ENCODE results near the gene COL9A3. TPM values are rescaled to one million over a fixed set of nuclear protein-coding genes. Genes with fewer than 3 reads are reported as not detected.

COL9A3 gene
- polyA plus RNA-seq (2012; ENCODE audit: missing spikeins) = 0.66 TPM

DNA sequence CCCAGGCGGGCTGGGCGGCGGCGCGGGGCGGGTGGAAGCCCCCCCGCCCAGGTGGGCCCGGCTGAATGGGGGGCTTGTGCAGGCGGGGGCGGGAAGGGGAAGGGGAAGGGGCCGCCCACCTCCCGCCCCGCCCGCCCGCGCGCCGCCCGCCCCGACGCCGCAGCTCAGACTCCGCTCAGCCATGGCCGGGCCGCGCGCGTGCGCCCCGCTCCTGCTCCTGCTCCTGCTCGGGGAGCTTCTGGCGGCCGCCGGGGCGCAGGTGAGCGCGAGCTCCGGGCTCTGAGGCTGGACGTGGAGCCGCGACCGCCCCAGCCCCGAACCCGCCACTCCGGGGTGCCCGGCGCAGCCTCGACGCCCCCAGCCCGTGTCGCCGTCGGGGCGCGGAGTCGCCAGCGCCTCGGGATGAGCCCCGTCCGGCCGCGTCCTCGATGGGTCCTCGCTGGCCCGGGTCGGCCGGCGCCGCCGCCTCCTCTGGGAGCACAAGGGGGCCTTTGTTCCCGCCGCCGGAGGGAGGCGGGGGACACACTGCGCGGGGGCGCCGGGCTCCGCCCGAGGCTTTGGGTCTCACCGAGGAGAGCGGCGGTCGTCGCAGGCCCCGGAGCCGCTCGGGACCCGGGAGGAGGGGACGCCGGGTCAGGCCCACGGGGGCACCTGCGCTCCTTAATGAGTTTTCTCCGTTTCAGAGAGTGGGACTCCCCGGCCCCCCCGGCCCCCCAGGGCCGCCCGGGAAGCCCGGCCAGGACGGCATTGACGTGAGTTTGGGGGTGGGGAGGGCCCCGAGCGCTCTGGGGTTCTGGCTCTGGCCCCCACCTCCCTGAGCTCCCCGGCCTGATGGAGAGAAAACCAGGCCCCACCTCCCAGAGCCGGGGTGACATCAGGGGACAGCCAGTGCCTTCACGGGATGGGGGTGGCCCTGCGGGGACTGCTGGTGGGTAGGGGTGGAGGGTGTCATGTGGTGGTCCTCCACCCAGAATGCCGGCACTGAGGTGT is at the start of gene COL9A3:
COL9A3 (plus strand) TSS at position 167 of the 990 bp plus-strand sequence; CDS start at position 182, 15 bp downstream.
- DNase-seq (ENCODE audit: insufficient read length) = no peak
- no peak for TF ChIP-seq POLR2A (IDR thresholded peaks at IDR 0.05; ENCODE audit: low read depth, low read length)
- TF ChIP-seq POLR2AphosphoS5 (IDR thresholded peaks at IDR 0.05; ENCODE audit: low read depth, low read length) = no peak
- no peak for TF ChIP-seq TAF1 (IDR thresholded peaks at IDR 0.05; ENCODE audit: borderline replicate concordance, low read depth, low read length)
- FAIRE-seq = no peak

GRCh38 chr20:62768234-62768546 is 48.7 kb upstream of the COL9A3 start:
- no peak for TF ChIP-seq POLR2AphosphoS5 (IDR thresholded peaks at IDR 0.05; ENCODE audit: low read depth, low read length)
- TF ChIP-seq POLR2A (IDR thresholded peaks at IDR 0.05; ENCODE audit: low read depth, low read length) = no peak
- TF ChIP-seq TAF1 (IDR thresholded peaks at IDR 0.05; ENCODE audit: borderline replicate concordance, low read depth, low read length) = no peak
- no peak for FAIRE-seq
- DNase-seq (ENCODE audit: insufficient read length) = no peak

GRCh38 chr20:62768551-62769287 is 48.1 kb upstream of the COL9A3 start:
- FAIRE-seq = no peak
- DNase-seq (ENCODE audit: insufficient read length) = no peak
- TF ChIP-seq TAF1 (IDR thresholded peaks at IDR 0.05; ENCODE audit: borderline replicate concordance, low read depth, low read length) (no peak), POLR2A (IDR thresholded peaks at IDR 0.05; ENCODE audit: low read depth, low read length) (no peak), POLR2AphosphoS5 (IDR thresholded peaks at IDR 0.05; ENCODE audit: low read depth, low read length) (no peak)

DNA sequence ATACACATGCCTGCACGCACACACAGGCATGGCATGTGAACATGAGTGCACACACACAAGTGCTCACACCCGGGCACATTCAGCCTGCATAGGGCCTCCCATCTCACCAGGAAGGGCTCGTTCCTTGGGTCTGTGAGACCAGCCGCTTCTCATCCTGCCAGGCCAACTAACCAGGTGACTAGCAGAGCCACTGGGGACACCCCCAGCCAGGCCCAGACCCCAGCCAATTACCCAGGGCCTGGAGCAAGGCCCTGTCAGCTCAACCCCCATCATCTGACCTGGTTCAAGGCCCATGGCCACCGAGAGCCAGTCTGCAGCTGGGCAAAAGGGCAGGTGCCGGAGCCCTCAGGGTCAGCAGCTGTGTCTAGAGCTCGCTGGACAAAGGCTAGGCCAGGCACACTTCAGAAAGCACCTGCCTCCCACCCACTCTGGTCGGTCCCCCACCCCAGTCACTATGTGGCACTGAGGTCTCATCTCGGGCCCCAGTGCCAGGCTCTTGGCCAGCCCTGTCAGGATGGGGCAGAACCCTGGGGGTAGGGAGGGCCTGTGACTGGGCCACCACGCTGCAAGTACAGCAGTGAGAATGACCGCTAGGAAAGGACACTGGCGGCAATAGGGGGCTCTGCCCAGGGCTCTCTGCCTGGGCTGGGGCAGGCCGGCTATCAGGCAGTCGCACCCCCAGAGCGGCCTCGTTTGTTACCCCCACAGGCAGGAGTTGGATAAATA is 47.3 kb upstream of the COL9A3 start:
- DNase-seq (ENCODE audit: insufficient read length) (no peak), FAIRE-seq (no peak)
- no peak for TF ChIP-seq POLR2AphosphoS5 (IDR thresholded peaks at IDR 0.05; ENCODE audit: low read depth, low read length)
- no peak for TF ChIP-seq TAF1 (IDR thresholded peaks at IDR 0.05; ENCODE audit: borderline replicate concordance, low read depth, low read length)
- no peak for TF ChIP-seq POLR2A (IDR thresholded peaks at IDR 0.05; ENCODE audit: low read depth, low read length)

DNA sequence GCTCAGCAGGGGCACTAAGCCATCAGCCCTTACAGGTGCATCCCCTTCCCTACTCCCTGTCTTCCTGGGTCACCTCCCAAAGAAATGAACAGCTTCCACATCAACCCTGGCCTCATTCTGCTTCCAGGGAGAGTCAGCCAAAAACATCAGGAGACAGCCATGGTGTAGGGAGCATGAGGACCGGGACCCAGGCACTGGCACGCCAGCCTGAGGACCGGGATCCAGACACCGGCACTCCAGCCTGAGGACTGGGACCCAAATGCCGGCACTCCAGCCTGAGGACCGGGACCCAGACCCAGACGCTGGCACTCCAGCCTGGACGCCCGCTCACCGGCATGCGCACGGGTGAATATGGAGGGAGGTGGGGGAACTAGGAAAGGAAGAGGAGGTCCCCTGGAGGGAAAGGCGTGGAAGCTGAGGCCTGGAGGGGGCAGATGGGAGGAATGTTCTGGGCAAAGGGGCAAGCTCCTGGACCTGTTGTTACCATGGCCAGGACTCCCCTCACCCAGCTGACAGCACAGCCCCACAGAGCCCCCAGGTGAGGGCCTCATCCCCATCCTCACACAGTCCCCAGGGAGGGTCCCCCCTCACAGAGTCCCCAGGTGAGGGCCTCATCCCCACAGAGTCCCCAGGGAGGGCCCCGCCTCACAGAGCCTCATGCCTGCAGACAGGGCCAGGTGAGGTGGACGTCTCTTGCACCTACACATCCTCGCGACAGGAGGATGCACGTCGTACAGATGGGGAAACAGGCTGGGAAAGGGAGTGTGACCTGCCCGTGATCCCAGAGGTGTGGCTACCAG is 46.5 kb upstream of the COL9A3 start:
- TF ChIP-seq TAF1 (IDR thresholded peaks at IDR 0.05; ENCODE audit: borderline replicate concordance, low read depth, low read length) (no peak), POLR2A (IDR thresholded peaks at IDR 0.05; ENCODE audit: low read depth, low read length) (no peak), POLR2AphosphoS5 (IDR thresholded peaks at IDR 0.05; ENCODE audit: low read depth, low read length) (no peak)
- no peak for FAIRE-seq

DNA sequence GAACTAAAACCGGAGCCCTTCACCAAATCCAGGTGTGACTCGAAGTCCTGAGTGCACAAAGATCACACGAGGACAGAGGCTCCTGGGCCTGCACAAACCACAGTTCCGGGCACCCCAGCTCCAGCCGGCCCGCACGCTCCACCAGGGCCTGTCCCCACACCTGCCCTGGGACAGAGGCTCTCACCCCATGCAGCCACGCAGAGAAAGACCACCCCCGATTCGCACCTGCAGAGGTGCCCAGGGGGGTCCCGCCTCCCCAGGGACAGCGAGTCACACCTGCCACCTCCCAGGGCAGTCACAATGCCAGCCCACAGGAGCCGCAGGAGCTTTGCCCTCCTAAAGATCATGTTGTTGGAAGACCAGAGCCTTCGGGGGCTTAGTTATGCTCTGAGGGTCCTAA is 45.9 kb upstream of the COL9A3 start:
- no peak for TF ChIP-seq TAF1 (IDR thresholded peaks at IDR 0.05; ENCODE audit: borderline replicate concordance, low read depth, low read length)
- no peak for TF ChIP-seq POLR2A (IDR thresholded peaks at IDR 0.05; ENCODE audit: low read depth, low read length)
- TF ChIP-seq POLR2AphosphoS5 (IDR thresholded peaks at IDR 0.05; ENCODE audit: low read depth, low read length) = no peak
- FAIRE-seq (no peak), DNase-seq (ENCODE audit: insufficient read length) (no peak)

More for the DNA sequence above, 46.5 kb upstream of the COL9A3 start:
- DNase-seq (ENCODE audit: insufficient read length) = no peak

GRCh38 chr20:62771396-62772102 is 45.3 kb upstream of the COL9A3 start:
- no peak for TF ChIP-seq POLR2AphosphoS5 (IDR thresholded peaks at IDR 0.05; ENCODE audit: low read depth, low read length)
- no peak for TF ChIP-seq POLR2A (IDR thresholded peaks at IDR 0.05; ENCODE audit: low read depth, low read length)
- no peak for TF ChIP-seq TAF1 (IDR thresholded peaks at IDR 0.05; ENCODE audit: borderline replicate concordance, low read depth, low read length)
- no peak for DNase-seq (ENCODE audit: insufficient read length)
- FAIRE-seq = no peak

DNA sequence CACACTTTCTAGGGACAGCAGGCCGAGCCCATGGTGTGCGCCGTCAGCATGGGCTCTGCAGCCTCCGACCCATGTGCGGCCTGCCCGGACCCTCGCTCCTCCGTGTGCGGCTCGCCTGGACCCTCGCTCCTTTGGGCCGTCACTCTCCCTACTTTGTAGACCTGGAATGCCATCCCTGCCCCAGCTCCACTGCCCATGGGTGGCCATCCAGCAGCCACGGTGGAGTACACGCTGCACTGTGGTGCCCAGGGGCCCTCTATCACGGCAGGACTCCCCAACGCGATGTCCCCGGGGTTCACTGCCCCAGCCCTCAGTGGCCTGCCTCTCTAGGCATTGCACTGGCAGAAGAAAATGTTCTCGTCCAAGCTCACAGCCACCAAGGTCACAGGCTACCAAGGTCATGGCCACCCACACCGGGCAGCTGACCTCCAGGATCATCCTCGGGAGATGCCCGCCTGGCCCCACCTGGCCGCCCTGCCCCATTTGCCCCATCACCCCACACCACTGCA is 44.7 kb upstream of the COL9A3 start:
- no peak for DNase-seq (ENCODE audit: insufficient read length)
- no peak for FAIRE-seq
- no peak for TF ChIP-seq POLR2A (IDR thresholded peaks at IDR 0.05; ENCODE audit: low read depth, low read length)
- no peak for TF ChIP-seq TAF1 (IDR thresholded peaks at IDR 0.05; ENCODE audit: borderline replicate concordance, low read depth, low read length)
- no peak for TF ChIP-seq POLR2AphosphoS5 (IDR thresholded peaks at IDR 0.05; ENCODE audit: low read depth, low read length)

- TF ChIP-seq POLR2A (IDR thresholded peaks at IDR 0.05; ENCODE audit: low read depth, low read length) (no peak), TAF1 (IDR thresholded peaks at IDR 0.05; ENCODE audit: borderline replicate concordance, low read depth, low read length) (no peak), POLR2AphosphoS5 (IDR thresholded peaks at IDR 0.05; ENCODE audit: low read depth, low read length) (no peak)
- no peak for DNase-seq (ENCODE audit: insufficient read length)
- no peak for FAIRE-seq
Observed at GRCh38 chr20:62772619-62772989, 44.2 kb upstream of the COL9A3 start.

All from GM12892 (cell line).